Adrenal gland (tissue), 5 donors: ENCODE measurements around the gene PDIA5.

Source experiments
- CTCF ChIP-seq, 6 experiments: fragments of 450-650 bp in 4 of 6; fragments of 200-600 bp in 2 of 6; sonication (generic) in 1 of 6; IDR thresholded peaks; 1 replicate in 5 of 6; 2 replicates in 1 of 6; pipeline versions ENCODE4 v1.5.1 to v1.8.0; 2016 to 2021; ENCODE audit warnings: antibody characterized with exemption in 6 of 6, mild to moderate bottlenecking in 2 of 6, moderate library complexity in 1 of 6
- POLR2A ChIP-seq, 2 donors: fragments of 450-650 bp; IDR thresholded peaks; one replicate each; pipeline ENCODE4 v1.6.1; 2017; ENCODE audit warnings: antibody characterized with exemption in 2 of 2, mild to moderate bottlenecking in 2 of 2, moderate library complexity in 1 of 2
- donor health status: DM: no; HTN: no; CAD: no.

- no peak for TF ChIP-seq CTCF (IDR thresholded peaks at IDR 0.05)
- no peak for TF ChIP-seq POLR2A (IDR thresholded peaks at IDR 0.05)
These were observed 74.5 kb downstream of the PDIA5 start for GRCh38 chr3:123141276-123141675.
